GM21423 (cell line): ENCODE measurements around the gene LY6G5B.
"Not testable (repeated sequence)": the region's sequence is repeated elsewhere in the genome, so short reads cannot be mapped to it uniquely, and the experiment has no call there.

Source experiments
- ATAC-seq: cut with Tn5 transposase; IDR thresholded peaks from one replicate; pipeline ENCODE4 v1.9.1; 2021; ENCODE audit warnings: mild to moderate bottlenecking, moderate library complexity; ENCODE audit not compliant: unreplicated experiment

Gene LY6G5B

GRCh38 chr6:31690231-31691077, 20.7 kb downstream of the LY6G5B start:
- no peak for ATAC-seq

DNA sequence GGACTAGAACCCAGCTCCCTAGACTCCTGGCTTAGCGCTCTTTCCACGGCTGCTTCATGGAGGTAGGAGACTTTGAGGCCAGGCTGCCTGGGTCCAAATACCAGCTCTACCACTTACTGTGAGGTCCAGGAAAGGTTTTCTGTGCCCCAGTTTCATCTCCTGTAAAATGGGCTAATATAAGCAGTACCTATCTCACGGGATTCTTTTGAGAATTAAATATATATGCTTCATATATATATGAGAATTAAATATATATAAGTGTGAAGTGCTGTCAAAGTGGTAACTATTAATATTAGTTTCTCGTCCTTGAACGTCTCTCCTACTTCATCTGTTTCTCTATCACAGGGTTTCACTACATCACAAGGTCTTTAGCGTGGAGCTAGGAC, 21.3 kb downstream of the LY6G5B start:
- ATAC-seq = no peak

DNA sequence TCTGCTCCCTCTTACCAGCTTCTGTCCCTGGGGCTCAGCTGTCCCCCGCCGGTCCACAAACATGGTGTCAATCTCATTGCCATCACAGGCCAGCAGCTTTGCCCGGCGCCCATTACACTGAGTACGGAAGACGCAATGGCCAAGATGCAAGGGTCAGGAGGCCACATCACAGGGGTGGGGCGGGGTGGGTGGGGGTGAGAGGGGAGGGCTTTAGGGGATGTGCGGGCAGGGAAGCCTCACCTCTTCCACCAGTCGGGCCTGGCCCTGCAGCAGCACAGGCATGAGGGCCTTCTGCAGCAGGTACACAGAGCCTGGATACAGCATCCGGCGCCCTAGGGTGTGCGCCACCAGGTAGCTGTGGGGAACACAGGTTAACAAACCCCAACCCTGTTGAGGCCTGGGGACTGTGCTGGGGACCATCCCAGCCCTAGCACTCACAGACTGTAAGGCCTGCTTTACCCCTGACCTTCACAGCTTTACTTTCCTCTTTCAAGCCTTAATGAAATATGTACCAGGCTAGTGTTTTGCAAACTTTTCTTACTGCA, 21.9 kb downstream of the LY6G5B start:
- ATAC-seq = no peak

DNA sequence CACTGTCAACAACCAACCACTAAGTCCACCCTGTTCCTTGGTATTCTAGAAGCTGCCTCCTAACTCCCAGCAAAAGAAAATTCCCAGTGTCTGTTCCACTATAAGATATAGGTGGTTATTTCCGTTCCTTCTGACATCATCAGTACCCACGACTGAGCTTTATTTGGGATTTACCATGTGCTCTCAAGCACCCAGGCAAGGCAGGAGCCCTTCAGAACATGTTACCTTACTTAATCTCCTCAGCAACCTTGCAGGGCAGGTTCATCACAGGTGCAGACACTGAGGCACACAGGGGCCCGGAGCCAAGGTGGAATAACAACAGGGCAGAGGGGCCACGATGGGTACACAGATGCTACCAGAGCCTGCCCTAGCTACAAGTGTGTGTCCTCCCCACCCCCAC, 22.6 kb downstream of the LY6G5B start:
- no peak for ATAC-seq

DNA sequence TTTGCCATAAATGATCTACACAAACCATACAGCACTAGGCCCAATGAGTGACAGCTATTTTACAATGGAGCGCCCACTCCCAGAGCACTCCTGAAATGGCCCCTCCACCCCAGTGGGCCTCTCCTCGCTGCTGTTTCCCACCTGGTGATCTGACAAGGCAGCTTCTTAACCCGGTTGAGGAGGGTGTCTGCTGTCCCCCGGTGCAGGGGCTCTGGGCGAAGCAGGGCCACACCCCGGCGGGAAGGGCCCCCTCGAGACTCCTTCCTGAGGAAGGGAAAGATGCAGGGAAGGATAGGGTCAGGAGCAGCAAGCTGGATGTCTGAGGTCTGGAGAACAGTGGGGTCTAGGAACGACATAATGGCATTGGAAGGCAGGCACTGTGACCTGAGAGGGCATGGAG, 23.1 kb downstream of the LY6G5B start:
- ATAC-seq = no peak

DNA sequence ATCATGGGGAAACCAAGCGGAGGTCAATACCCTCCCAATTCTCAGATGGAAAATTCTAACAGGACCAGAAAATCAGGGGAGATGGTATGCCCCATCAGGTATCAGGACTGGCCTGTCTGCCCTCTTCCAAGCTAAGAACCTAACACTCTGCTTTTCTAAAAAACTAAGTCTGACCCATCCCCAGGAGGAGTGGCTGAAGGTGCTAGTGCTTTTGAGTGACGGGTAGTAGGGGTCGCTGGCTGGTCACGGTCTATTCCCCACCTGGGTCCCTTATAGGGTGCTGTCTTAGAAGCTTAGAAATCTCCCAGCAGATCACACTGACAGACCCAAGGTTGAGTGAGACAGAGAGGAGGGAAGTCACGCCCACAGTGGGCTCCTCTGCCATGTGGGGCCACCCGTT, 23.8 kb downstream of the LY6G5B start:
- ATAC-seq = no peak

DNA sequence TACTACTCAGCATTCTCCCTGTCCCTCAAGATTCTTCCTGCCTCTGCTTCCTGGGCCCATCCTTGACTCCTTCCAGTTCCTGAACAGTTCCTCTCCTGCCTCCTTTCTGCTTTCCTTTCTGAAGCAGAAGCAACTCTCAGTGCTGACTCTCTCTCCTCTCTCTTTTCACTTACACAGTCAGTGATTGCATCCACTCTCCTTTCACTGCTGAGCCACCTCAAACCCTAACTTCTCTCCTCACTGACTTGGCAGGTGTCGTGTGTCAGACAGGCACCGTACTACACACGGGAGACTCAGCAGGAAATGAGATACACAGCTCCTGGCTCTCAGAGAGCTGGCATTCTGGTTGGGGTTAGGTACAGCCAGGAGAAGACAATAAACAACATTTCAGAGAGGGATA, 27.8 kb downstream of the LY6G5B start:
- ATAC-seq = no peak

DNA sequence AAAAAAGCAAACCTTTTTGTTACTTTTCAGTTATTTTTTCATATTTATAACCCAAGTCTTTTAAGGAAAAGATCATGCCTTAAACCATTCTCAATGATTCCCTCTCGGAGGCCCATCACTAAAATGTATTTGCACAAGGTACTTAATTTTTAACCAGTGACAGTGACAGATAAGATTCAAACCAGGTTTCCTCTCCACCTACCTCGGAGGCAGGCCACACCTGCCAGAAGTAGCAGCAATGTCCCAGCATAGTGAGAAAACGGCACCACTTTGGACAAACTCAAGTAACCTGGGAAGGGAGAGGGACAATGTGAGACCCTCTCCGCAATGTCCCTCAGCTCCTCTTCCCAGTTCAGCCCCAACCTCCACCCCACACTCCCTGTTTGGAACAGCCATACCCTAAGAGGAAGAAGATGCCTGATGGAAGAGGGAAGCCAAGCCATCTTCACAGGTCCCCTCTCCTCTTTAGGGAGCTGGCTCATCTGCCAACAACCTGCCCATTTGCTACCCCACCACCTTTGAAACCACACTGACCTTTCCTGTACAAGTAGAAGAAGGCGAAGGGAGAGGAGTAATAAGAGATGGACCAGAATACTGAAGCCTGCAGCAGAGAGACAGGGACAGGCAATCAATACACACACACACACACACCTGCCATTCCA, 31.1 kb downstream of the LY6G5B start:
- ATAC-seq = no peak

GRCh38 chr6:31701666-31702404, 32.1 kb downstream of the LY6G5B start:
- no peak for ATAC-seq

GRCh38 chr6:31702405-31702818, 32.6 kb downstream of the LY6G5B start:
- no peak for ATAC-seq

DNA sequence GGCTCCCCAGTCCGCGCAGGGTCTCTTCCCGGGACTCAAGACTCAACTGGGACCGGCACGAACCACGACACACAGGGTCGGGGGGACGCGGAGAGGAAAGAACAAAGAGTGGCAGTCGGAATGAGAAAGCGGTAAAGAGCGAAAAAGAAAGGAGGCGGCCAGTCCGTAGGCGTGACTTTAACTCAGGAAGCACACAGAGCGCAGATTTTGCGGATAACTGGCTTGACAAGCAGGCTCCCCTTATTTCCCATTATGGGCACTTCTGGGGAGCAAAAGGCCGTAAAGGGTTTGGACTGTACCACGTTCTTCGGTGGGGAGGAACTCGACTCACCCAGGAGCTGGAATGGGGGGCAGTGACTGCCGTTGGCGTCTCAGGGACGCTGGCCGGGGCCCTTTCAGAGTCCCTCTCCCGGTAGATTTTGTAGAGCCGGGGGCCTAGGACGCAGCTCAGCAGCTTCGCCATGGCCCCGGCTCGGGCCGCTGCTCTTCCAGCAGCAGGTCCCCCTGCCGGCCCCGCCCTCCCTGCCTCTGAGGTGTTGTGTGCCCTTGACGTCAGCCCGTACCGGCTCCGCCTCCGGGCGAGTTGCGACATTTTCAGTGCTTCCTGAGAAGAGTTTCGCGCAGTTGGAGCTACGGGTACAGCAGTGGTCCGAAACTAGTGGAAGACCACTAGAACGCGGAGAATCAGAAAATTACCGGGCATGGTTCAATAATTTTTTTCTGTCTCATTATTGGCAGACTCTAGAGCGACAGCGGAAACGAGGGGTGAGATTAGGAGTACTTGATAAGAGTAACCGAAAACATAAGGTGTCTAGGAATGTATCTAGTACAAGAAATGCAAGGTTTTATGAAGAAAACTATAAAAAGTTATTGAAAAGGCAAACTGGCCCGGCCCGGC, 33.3 kb downstream of the LY6G5B start, which contains the start of gene ABHD16A:
Gene ABHD16A, minus strand, starts transcription at position 506 of the 898 bp plus-strand sequence. Its CDS starts 43 bp downstream, at position 463.
- ATAC-seq = peak; percentile 84

- ATAC-seq = no peak
Observed at GRCh38 chr6:31705931-31706330, 36.2 kb downstream of the LY6G5B start.

GRCh38 chr6:31706599-31706998, 36.8 kb downstream of the LY6G5B start, which contains the start of gene LY6G6F:
Gene LY6G6F, plus strand, starts transcription at chr6:31706866. Its CDS starts 41 bp downstream, at chr6:31706907.
- no peak for ATAC-seq

- ATAC-seq = no peak
Observed at GRCh38 chr6:31707701-31708100, 37.9 kb downstream of the LY6G5B start.

- ATAC-seq = no peak
Observed at GRCh38 chr6:31708224-31708623, 38.4 kb downstream of the LY6G5B start.

DNA sequence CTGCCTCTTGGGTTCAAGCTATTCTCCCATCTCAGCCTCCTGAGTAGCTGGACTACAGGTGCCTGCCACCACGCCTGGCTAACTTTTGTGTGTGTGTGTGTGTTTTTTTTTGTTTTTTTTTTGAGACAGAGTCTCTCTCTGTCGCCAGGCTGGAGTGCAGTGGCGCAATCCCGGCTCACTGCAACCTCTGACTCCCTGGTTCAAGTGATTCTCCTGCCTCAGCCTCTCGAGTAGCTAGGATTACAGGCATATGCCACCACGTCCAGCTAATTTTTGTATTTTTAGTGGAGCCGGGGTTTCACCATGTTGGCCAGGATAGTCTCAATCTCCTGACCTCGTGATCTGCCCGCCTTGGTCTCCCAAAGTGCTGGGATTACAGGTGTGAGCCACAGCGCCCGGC, 39.4 kb downstream of the LY6G5B start:
- ATAC-seq = not testable (repeated sequence)

DNA sequence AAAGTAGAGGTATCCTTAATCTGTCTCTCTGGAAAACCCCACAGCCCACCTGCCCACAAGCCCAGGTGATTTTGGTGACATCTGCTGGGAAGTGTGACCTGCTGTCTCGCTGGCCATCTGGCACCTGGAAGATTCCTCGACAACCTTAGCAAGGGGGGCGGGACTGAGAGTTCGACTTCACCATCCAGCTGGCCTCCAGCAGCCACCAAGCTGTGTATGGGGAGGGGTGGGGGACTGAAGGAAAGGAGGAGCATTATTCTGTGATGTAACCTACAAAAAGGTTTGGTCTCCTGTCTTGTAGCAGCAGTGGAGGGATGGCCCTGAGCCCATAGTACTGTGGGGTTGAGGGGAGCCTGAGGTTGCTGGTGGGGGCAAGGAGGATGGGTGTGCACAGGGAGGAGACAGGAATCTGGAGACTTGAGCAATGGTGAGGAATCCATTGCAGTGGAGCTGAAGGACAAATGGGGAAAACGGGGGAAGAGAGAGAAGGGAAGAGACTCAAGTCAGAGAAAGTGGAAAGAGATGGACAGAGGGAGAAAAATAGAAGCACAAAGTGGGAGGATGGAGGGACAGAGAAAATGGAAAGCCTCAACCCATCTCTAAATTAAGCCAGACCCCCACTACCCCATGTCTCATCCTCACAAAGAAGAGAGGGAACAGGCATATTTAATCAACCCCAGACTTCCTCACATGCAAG, 40.9 kb downstream of the LY6G5B start:
- ATAC-seq = no peak

DNA sequence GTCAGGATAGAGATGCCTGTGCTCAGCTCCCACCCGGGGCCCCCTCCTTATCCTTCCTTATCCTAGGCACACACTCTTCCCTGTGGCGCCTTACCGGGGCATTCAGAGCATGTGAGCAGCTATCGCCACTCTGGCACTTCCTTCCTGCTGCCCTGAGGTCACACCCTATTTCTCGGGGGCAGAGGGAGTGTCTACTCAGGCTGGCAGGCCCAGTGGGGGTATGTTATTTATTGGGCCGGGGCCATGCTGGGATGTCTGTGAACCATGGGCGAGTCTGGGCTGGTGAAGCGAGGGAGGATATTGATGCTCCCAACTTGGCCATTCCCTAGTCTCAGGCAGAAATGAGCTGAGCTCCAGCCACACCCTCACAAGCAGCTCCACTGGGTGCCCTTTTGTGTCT, 41.5 kb downstream of the LY6G5B start:
- ATAC-seq = no peak

GRCh38 chr6:31712296-31712695, 42.5 kb downstream of the LY6G5B start:
- ATAC-seq = no peak

DNA sequence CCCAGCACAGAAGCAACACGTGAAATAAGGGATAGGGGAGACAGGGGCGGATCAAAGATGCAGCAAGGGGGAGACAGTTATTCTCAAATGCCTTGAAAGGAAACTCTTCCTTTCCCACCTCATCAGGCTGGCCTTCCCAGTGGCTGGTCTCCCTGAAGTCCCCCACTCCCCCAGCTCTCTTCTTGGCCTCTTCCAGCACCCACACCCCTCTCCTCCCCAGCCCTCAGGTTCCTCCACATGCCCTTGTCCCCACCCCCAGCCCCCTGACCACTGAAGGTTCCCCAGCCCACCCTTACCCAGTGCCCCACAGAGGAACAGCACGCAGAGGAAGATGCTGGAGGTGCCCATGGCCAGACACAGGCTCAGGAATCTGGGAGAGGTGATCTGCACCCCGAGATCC, 43.7 kb downstream of the LY6G5B start:
- ATAC-seq = no peak
